ENCODE results near the gene LAMP1. TPM values are rescaled to one million over a fixed set of nuclear protein-coding genes. Genes with fewer than 3 reads are reported as not detected.

Gene LAMP1
- total RNA-seq, 6 experiments from 2014 or later = 154 to 233 (median 197) TPM

GRCh38 chr13:113280126-113280525 is 16.9 kb upstream of the LAMP1 start:
- Histone ChIP-seq H3K27ac (no peak overlapping the region), H3K27me3 (no peaks in the 10 kb centered on the region), H3K4me3 (no peak overlapping the region), H3K4me1 (no peaks in the 10 kb centered on the region), H3K9me3 (no peaks in the 10 kb centered on the region), H3K36me3 (no peaks in the 10 kb centered on the region)
- DNase-seq (no peak), ATAC-seq (no peak)
- no peak for TF ChIP-seq POLR2A (IDR thresholded peaks at IDR 0.05)
- TF ChIP-seq CTCF (IDR thresholded peaks at IDR 0.05) = no peak
- 96% methylated on average over 3 of the region's 6 CpGs for WGBS (ENCODE audit: insufficient coverage, low coverage, low lambda C conversion rate, missing lambda C conversion rate)
- intact Hi-C loops (cut with DNase I) = loop anchor here in 1 of 2 donors (10.0 kb wide), 1 partner anchor 95 kb away; no protein-coding TSS in a partner anchor

GRCh38 chr13:113283904-113284303 is 13.1 kb upstream of the LAMP1 start:
- no peak for DNase-seq
- WGBS (ENCODE audit: insufficient coverage, low coverage, low lambda C conversion rate, missing lambda C conversion rate) = 75% methylated on average over 5 of the region's 8 CpGs
- no peak overlapping the region for H3K4me3 ChIP-seq

GRCh38 chr13:113288880-113289279 is 8.2 kb upstream of the LAMP1 start:
- Histone ChIP-seq H3K27me3 (no peaks in the 10 kb centered on the region), H3K4me1 (peaks cover 0 to 5% (median 0%) of the 10 kb centered on the region in 4 donors), H3K9me3 (no peaks in the 10 kb centered on the region), H3K4me3 (no peak overlapping the region), H3K36me3 (no peaks in the 10 kb centered on the region), H3K27ac (no peak overlapping the region)
- DNase-seq = no peak
- intact Hi-C loops (cut with DNase I) = loop anchor here in 1 of 2 donors (10.0 kb wide), 1 partner anchor 86 kb away; no protein-coding TSS in a partner anchor
- 0% methylated on average over 1 of the region's 5 CpGs for WGBS (ENCODE audit: insufficient coverage, low coverage, low lambda C conversion rate, missing lambda C conversion rate)
- TF ChIP-seq POLR2A (IDR thresholded peaks at IDR 0.05) (no peak), CTCF (IDR thresholded peaks at IDR 0.05) (no peak)
- ATAC-seq = no peak

More at GRCh38 chr13:113283904-113284303, 13.1 kb upstream of the LAMP1 start:
- Histone ChIP-seq H3K27ac (no peak overlapping the region), H3K36me3 (no peaks in the 10 kb centered on the region), H3K4me1 (no peaks in the 10 kb centered on the region), H3K9me3 (no peaks in the 10 kb centered on the region), H3K27me3 (no peaks in the 10 kb centered on the region)
- TF ChIP-seq POLR2A (IDR thresholded peaks at IDR 0.05) (no peak), CTCF (IDR thresholded peaks at IDR 0.05) (no peak)
- ATAC-seq = no peak
- intact Hi-C loops (cut with DNase I) = loop anchor here in 1 of 2 donors (10.0 kb wide), 1 partner anchor 91 kb away; no protein-coding TSS in a partner anchor

- intact Hi-C loops (cut with DNase I) = no loop called here
- no peak for ATAC-seq
- Histone ChIP-seq H3K27ac (no peak overlapping the region), H3K36me3 (no peaks in the 10 kb centered on the region), H3K4me1 (peaks cover 0 to 7% (median under 1%) of the 10 kb centered on the region in 4 donors), H3K9me3 (no peaks in the 10 kb centered on the region), H3K4me3 (no peak overlapping the region), H3K27me3 (no peaks in the 10 kb centered on the region)
- 67% methylated on average over 2 of the region's 2 CpGs for WGBS (ENCODE audit: insufficient coverage, low coverage, low lambda C conversion rate, missing lambda C conversion rate)
- DNase-seq = no peak
- TF ChIP-seq POLR2A (IDR thresholded peaks at IDR 0.05) = no peak
- no peak for TF ChIP-seq CTCF (IDR thresholded peaks at IDR 0.05)
Measured at GRCh38 chr13:113291129-113291528, 5.9 kb upstream of the LAMP1 start.

Measured in right lobe of liver (tissue), 6 donors.